Measurements from ENCODE around the gene DIAPH2.
"Not testable (repeated sequence)": the region's sequence is repeated elsewhere in the genome, so short reads cannot be mapped to it uniquely, and the experiment has no call there.

Gene DIAPH2

GRCh38 chrX:96833333-96833732 lies 148.7 kb downstream of the DIAPH2 start:
- DNase-seq (ENCODE audit: low read depth), result no peak

DNA sequence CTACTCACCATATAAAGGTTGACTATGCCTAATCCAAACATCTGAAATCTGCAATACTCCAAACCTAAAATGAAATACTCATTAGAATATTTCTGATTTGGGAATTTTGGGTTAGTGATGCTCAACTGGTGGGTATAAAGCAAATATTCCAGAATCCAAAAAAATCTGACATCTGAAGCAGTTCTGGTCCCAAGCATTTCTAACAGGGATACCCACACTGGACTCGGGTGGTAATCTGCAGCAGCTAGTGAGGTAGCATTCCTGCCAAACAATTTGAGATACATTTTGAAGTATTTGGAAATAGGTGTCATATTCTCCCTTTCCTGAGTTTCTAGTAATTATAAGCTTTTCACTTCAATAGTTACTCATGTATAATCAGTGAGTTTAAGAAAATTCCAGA lies 149.5 kb downstream of the DIAPH2 start:
- DNase-seq (ENCODE audit: low read depth), result no peak

GRCh38 chrX:96835660-96836289 lies 151.1 kb downstream of the DIAPH2 start:
- DNase-seq (ENCODE audit: low read depth), result no peak

GRCh38 chrX:96837808-96838207 lies 153.2 kb downstream of the DIAPH2 start:
- no peak for DNase-seq (ENCODE audit: low read depth)

DNA sequence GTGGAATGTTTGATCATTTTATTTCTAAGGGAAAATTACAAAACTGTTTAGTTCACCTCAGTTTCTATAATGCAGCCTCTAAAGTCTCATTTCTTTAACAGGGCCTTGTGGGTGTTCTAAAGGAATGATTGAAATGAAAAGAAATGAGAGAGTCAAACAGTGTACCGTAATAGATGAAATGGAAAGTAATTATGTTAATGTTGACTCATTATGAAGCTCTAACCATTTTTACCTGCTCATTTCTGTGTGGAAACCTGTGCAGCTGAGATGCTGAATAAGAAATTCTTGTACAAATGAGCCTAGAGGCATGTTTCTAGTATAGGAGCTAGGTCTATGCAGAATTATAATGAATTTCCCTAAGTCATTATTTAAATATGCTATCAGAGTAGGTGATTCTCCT lies 153.9 kb downstream of the DIAPH2 start:
- DNase-seq (ENCODE audit: low read depth), result no peak

- DNase-seq (ENCODE audit: low read depth), result no peak
Observed at GRCh38 chrX:96841325-96841724, 156.7 kb downstream of the DIAPH2 start.

DNA sequence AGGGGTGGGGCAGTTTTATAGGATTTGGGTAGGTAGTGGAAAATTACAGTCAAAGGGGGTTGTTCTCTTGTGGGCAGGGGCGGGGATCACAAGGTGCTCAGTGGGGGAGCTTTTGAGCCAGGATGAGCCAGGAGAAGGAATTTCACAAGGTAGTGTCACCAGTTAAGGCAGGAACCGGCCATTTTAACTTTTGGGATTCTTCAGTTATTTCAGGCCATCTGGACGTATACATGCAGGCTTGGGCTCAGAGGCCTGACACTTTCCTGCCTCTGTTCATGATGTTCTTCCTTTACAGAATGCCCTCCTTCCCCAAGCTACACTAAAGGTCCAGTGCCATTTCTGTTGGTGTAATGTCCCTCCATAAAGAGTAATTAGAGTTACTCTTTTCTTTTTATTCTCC lies 157.2 kb downstream of the DIAPH2 start:
- DNase-seq (ENCODE audit: low read depth), result not testable (repeated sequence)

- DNase-seq (ENCODE audit: low read depth), result no peak
Observed at GRCh38 chrX:96843566-96843965, 158.9 kb downstream of the DIAPH2 start.

DNA sequence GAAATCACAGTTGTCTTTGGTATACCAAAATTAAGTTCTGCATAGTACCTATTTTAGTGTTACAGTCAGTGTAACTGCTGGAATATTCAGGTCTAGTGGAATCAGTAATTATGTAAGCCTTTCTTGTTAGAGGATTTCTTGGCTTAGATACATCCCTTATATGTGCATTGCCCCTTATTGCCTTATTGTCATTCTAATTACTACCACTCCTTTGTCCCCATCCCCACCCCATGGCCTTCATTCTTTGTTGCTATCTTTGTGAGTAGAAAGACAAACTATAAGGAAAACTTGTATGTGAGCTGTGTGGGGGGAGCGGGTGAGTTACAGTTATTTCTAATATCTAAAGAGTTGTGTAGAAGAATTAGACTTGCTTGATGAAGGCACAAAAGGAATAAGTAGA lies 162.2 kb downstream of the DIAPH2 start:
- DNase-seq (ENCODE audit: low read depth), result no peak

- not testable (repeated sequence) for DNase-seq (ENCODE audit: low read depth)
Observed at GRCh38 chrX:96859422-96859821, 174.8 kb downstream of the DIAPH2 start.

- DNase-seq (ENCODE audit: low read depth), result no peak
Observed at GRCh38 chrX:96861218-96861617, 176.6 kb downstream of the DIAPH2 start.

DNA sequence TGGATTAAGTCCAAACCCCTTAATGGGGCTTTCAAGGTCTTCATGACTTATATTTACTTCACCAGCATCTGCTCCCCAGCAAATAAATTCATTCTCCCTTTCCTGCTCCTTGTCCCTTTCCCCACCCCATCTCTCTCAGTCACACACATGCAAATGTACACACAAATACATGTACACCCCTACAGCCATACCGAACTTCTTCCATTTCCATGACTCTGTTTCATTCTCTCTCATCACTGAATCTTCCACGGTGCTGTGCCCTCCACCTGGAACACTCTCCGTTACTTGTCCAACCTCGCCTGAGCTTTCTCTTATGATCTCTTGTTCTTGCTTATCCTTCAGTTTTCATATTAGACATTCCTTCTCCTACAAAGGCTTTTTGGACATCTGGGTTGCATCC lies 177.0 kb downstream of the DIAPH2 start:
- DNase-seq (ENCODE audit: low read depth), result no peak

GRCh38 chrX:96883608-96884007 lies 199.0 kb downstream of the DIAPH2 start, which contains the start of gene RPA4:
Gene RPA4 (plus strand): TSS chrX:96883908. CDS start chrX:96884311, 403 bp downstream.
- no peak for DNase-seq (ENCODE audit: low read depth)

DNA sequence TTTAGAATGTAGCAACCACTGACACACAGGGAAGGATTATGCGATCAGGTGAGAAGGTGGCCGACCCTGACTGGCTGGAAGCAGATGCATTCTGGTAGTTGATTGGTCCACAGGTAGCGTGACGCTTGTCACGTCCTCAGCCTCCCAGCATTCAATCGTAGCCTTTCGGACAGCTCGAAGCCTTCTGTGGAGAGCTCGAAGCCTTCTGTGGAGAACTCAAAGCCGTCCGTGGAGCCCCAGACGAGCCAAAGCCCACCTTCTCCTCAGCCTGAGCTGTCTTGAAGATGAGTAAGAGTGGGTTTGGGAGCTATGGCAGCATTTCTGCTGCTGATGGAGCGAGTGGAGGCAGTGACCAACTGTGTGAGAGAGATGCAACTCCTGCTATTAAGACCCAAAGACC lies 199.4 kb downstream of the DIAPH2 start:
- DNase-seq (ENCODE audit: low read depth), result no peak

GRCh38 chrX:96889726-96890125 lies 205.1 kb downstream of the DIAPH2 start:
- DNase-seq (ENCODE audit: low read depth), result no peak

- no peak for DNase-seq (ENCODE audit: low read depth)
Observed at GRCh38 chrX:96906741-96907140, 222.1 kb downstream of the DIAPH2 start.

DNA sequence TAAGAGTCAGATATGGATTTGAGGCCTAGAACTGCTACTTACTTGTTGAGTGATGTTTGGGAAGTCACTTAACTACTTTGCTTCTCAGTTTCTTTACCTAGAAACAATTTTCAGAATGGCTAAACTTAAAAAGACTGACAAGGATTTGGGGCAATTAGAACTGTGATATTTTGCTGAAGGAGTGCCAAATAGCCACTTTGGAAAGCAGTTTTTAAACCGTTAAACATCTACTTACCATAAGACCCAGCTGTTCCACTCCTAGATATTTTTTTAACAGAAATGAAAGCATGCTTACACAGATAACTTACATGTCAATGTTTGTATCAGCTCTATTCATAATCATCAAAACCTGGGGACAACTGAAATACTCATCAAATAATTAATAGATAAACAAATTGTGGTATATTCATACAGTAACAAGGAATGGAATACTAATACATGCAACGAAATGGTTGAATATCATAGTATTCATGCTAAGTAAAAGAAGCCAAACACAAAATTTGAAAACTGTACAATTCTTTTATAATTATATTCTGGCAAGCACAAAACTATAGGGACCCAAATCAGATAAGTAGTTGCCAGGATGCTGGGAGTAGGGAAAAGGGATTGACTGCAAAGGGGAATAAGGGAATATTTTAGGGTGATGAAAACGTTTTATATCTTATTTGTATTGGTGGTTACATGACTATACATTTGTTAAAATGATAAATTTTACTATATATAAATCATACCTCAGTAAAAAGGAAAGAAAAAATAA lies 223.1 kb downstream of the DIAPH2 start:
- DNase-seq (ENCODE audit: low read depth), result no peak

- DNase-seq (ENCODE audit: low read depth), result no peak
Observed at GRCh38 chrX:96909291-96909690, 224.6 kb downstream of the DIAPH2 start.

GRCh38 chrX:96918864-96919263 lies 234.2 kb downstream of the DIAPH2 start:
- DNase-seq (ENCODE audit: low read depth), result no peak

- no peak for DNase-seq (ENCODE audit: low read depth)
Observed at GRCh38 chrX:96919672-96920071, 235.0 kb downstream of the DIAPH2 start.

GRCh38 chrX:96924581-96924980 lies 239.9 kb downstream of the DIAPH2 start:
- DNase-seq (ENCODE audit: low read depth), result no peak

GRCh38 chrX:96929036-96929435 lies 244.4 kb downstream of the DIAPH2 start:
- DNase-seq (ENCODE audit: low read depth), result no peak

- no peak for DNase-seq (ENCODE audit: low read depth)
Observed at GRCh38 chrX:96957718-96958117, 273.1 kb downstream of the DIAPH2 start.

DNA sequence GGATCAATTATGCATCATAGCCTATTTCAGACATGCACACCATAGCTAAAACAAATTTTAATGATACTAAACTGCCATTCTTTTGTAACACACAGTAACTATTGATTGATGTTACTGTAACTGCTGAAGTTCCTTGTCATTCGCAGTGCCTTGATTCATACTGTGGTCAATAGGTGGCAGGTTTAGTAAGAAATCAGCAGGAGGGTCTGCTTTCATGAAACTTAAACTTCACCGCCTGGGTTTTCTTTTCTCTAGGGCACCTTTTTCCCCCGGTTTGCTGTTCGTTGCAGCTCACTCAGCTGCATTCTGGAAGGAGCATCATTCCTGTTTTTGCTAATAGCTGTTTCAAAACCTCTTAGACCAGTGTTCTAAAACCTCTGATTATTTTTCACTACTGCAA lies 287.2 kb downstream of the DIAPH2 start:
- DNase-seq (ENCODE audit: low read depth), result no peak

All from stimulated activated CD8-positive, alpha-beta memory T cell treated with anti-CD3 and anti-CD28 coated beads, Interleukin-4, amount 100 ng/mL, for 24 hours (primary cell).